GM21390 (cell line): ENCODE data around the gene IPO9.

Source experiments
- ATAC-seq: cut with Tn5 transposase; IDR thresholded peaks from one replicate; pipeline ENCODE4 v1.9.1; 2021; ENCODE audit not compliant: unreplicated experiment

Gene IPO9

GRCh38 chr1:201902198-201902597 is 73.2 kb downstream of the IPO9 start:
- no peak for ATAC-seq

- no peak for ATAC-seq
Observed at GRCh38 chr1:201903135-201903534, 74.2 kb downstream of the IPO9 start.

GRCh38 chr1:201904579-201904978 is 75.6 kb downstream of the IPO9 start:
- no peak for ATAC-seq

- ATAC-seq = no peak
Observed at GRCh38 chr1:201905234-201905890, 76.4 kb downstream of the IPO9 start.

- ATAC-seq = no peak
Observed at GRCh38 chr1:201906336-201906735, 77.4 kb downstream of the IPO9 start.

GRCh38 chr1:201907621-201908020 is 78.7 kb downstream of the IPO9 start:
- ATAC-seq = no peak

GRCh38 chr1:201911826-201912571 is 83.0 kb downstream of the IPO9 start:
- ATAC-seq = no peak

- ATAC-seq = no peak
Observed at GRCh38 chr1:201912832-201913231, 83.9 kb downstream of the IPO9 start.

GRCh38 chr1:201914456-201915235 is 85.7 kb downstream of the IPO9 start:
- ATAC-seq = no peak

- no peak for ATAC-seq
Observed at GRCh38 chr1:201916649-201917249, 87.8 kb downstream of the IPO9 start.

GRCh38 chr1:201917362-201918033 is 88.5 kb downstream of the IPO9 start:
- ATAC-seq = no peak

- ATAC-seq = no peak
Observed at GRCh38 chr1:201918343-201918742, 89.4 kb downstream of the IPO9 start.

GRCh38 chr1:201921952-201922558 is 93.1 kb downstream of the IPO9 start:
- no peak for ATAC-seq

- ATAC-seq = no peak
Observed at GRCh38 chr1:201925301-201925567, 96.3 kb downstream of the IPO9 start.

- no peak for ATAC-seq
Observed at GRCh38 chr1:201925981-201926645, 97.2 kb downstream of the IPO9 start.

- no peak for ATAC-seq
Observed at GRCh38 chr1:201928266-201928665, 99.3 kb downstream of the IPO9 start.

- ATAC-seq = no peak
Observed at GRCh38 chr1:201930137-201930536, 101.2 kb downstream of the IPO9 start.

- no peak for ATAC-seq
Observed at GRCh38 chr1:201930803-201931202, 101.8 kb downstream of the IPO9 start.
